T-cell (primary cell): ENCODE data around the gene CUEDC1. TPM values are rescaled to one million over a fixed set of nuclear protein-coding genes. Genes with fewer than 3 reads are reported as not detected.

Experiments used
- ATAC-seq, 4 experiments: fragments of 200-7000 bp in 3 of 4; fragments of 150-1000 bp in 1 of 4; cut with Tn5 transposase; replicated peaks in 1 of 4; 1 replicate in 3 of 4; 2 replicates in 1 of 4; pipeline ENCODE4 v1.10.0; 2021; ENCODE audit warnings: moderate library complexity in 3 of 4, mild to moderate bottlenecking in 2 of 4, moderate number of reproducible peaks in 1 of 4
- CTCF ChIA-PET, 2 donors: fragments of 300-600 bp; sonication (Branson Sonifier 250); formaldehyde crosslinking; loops; one replicate each; lab custom pipeline; 2022; ENCODE audit warnings: antibody characterized with exemption in 2 of 2; lab: Charles Lee
- POLR2A ChIA-PET, 2 donors: fragments of 300-600 bp; sonication (Branson Sonifier 250); formaldehyde crosslinking; loops; one replicate each; lab custom pipeline; 2022; ENCODE audit warnings: antibody characterized with exemption in 2 of 2; lab: Charles Lee
- DNase-seq, 35 experiments: peaks; one replicate each; pipeline versions ENCODE4 v3.0.0 to v3.0.0-alpha.2; 2013 to 2023
- H3K27ac ChIP-seq: one replicate; pipeline ENCODE4 v1.5.1; 2013; ENCODE audit warnings: low read length
- H3K27me3 ChIP-seq, 2 experiments: replicated peaks in 1 of 2; 1 replicate in 1 of 2; 2 replicates in 1 of 2; pipeline versions ENCODE4 v1.6.1 to v1.7.0; 2013; ENCODE audit warnings: low read length in 1 of 2, mixed read lengths in 1 of 2; ENCODE audit not compliant: control insufficient read depth in 2 of 2, insufficient read depth in 2 of 2; ENCODE audit errors: extremely low read depth in 1 of 2
- H3K36me3 ChIP-seq, 2 donors: 1 replicate in 1 of 2; 2 replicates in 1 of 2; pipeline versions ENCODE4 v1.6.1 to v1.7.0; 2013; ENCODE audit warnings: low read length in 1 of 2; ENCODE audit not compliant: control insufficient read depth in 2 of 2, insufficient read depth in 1 of 2; ENCODE audit errors: extremely low read depth in 1 of 2
- H3K4me1 ChIP-seq, 2 experiments: 1 replicate in 1 of 2; 2 replicates in 1 of 2; pipeline versions ENCODE4 v1.6.1 to v1.7.0; 2013; ENCODE audit warnings: low read length in 2 of 2, mixed read lengths in 1 of 2; ENCODE audit not compliant: insufficient read depth in 2 of 2, control insufficient read depth in 1 of 2; ENCODE audit errors: extremely low read depth in 1 of 2
- H3K4me3 ChIP-seq, 2 donors: 1 replicate in 1 of 2; 2 replicates in 1 of 2; pipeline versions ENCODE4 v1.5.1 to v1.7.0; 2013; ENCODE audit warnings: mild to moderate bottlenecking in 2 of 2, low read length in 1 of 2, moderate library complexity in 1 of 2; ENCODE audit not compliant: control insufficient read depth in 1 of 2; ENCODE audit errors: extremely low read depth in 1 of 2
- H3K9me3 ChIP-seq: 2 replicates; pipeline ENCODE4 v1.7.0; 2013
- H3K27ac Mint-ChIP-seq, 2 donors: one replicate each; pipeline ENCODE4 v1.8.0; 2020 to 2021; ENCODE audit warnings: mild to moderate bottlenecking in 2 of 2, mixed read lengths in 2 of 2
- H3K27me3 Mint-ChIP-seq, 2 donors: one replicate each; pipeline ENCODE4 v1.8.0; 2021 to 2022; ENCODE audit warnings: mixed read lengths in 2 of 2
- H3K36me3 Mint-ChIP-seq: one replicate; pipeline ENCODE4 v1.8.0; 2021; ENCODE audit warnings: mixed read lengths
- H3K4me1 Mint-ChIP-seq, 3 donors: one replicate each; pipeline ENCODE4 v1.8.0; 2020 to 2022; ENCODE audit warnings: mixed read lengths in 3 of 3, mild to moderate bottlenecking in 1 of 3
- H3K4me3 Mint-ChIP-seq, 3 donors: one replicate each; pipeline ENCODE4 v1.8.0; 2020 to 2022; ENCODE audit warnings: mild to moderate bottlenecking in 3 of 3, mixed read lengths in 3 of 3, moderate library complexity in 3 of 3
- H3K9me3 Mint-ChIP-seq, 3 donors: one replicate each; pipeline ENCODE4 v1.8.0; 2020 to 2022; ENCODE audit warnings: mixed read lengths in 3 of 3
- WGBS: methylation state at CpG from one replicate; pipeline ENCODE4 v1.1.5; 2013; ENCODE audit warnings: missing lambda C conversion rate; ENCODE audit not compliant: insufficient coverage; 5-methylcytosine and 5-hydroxymethylcytosine counted together
- total RNA-seq, 35 experiments: library from RNA in 6 of 35; stranded (reverse) in 6 of 35; fragments of 120-200 nt in 1 of 35; gene quantifications; one replicate each; pipeline versions ENCODE4 v1.2.1 to v1.2.4 and lab custom pipeline; 2013 to 2026

CUEDC1 gene
- total RNA-seq, 5 donors from 2014 or later (not counting 1 experiment from before 2014, with no cell fraction given): 0.33 to 1.4 (median 0.74) TPM; not detected in 1

- Mint-ChIP-seq H3K4me3 (no peak overlapping the region), H3K27ac (no peak overlapping the region), H3K27me3 (peaks cover 0 to 6% of the 10 kb centered on the region in 2 donors), H3K36me3 (no peaks in the 10 kb centered on the region), H3K4me1 (peaks cover 3 to 17% (median 15%) of the 10 kb centered on the region in 3 donors), H3K9me3 (no peaks in the 10 kb centered on the region)
- no peak for ATAC-seq
- 79% methylated on average over 6 of the region's 8 CpGs for whole genome bisulfite sequencing
- H3K27me3 ChIP-seq: peaks cover 0 to 29% of the 10 kb centered on the region in 2 experiments
- no peak overlapping the region for H3K4me3 ChIP-seq
- H3K4me1 ChIP-seq: peaks cover 0 to 15% of the 10 kb centered on the region in 2 experiments
- no peaks in the 10 kb centered on the region for H3K36me3 ChIP-seq
- no peak overlapping the region for H3K27ac ChIP-seq
- POLR2A ChIA-PET: no interaction called here
- no peak for DNase-seq
- H3K9me3 ChIP-seq: no peaks in the 10 kb centered on the region
- CTCF ChIA-PET: no interaction called here
Observed at GRCh38 chr17:57895382-57896060, 59.7 kb downstream of the CUEDC1 start.

GRCh38 chr17:57894848-57895247, 60.4 kb downstream of the CUEDC1 start:
- peaks cover 0 to 14% of the 10 kb centered on the region in 2 experiments for H3K4me1 ChIP-seq
- Mint-ChIP-seq H3K36me3 (no peaks in the 10 kb centered on the region), H3K27me3 (peaks cover 0 to 6% of the 10 kb centered on the region in 2 donors), H3K27ac (no peak overlapping the region), H3K4me1 (peaks cover 3 to 15% (median 10%) of the 10 kb centered on the region in 3 donors), H3K4me3 (no peak overlapping the region), H3K9me3 (no peaks in the 10 kb centered on the region)
- ATAC-seq (no peak), DNase-seq (no peak)
- no peak overlapping the region for H3K4me3 ChIP-seq
- no peak overlapping the region for H3K27ac ChIP-seq
- H3K9me3 ChIP-seq: no peaks in the 10 kb centered on the region
- H3K36me3 ChIP-seq: no peaks in the 10 kb centered on the region
- no CpG with 5 or more reads among the region's 1 CpG for WGBS
- POLR2A ChIA-PET: no interaction called here
- peaks cover 0 to 29% of the 10 kb centered on the region in 2 experiments for H3K27me3 ChIP-seq
- CTCF ChIA-PET: interaction anchor here in 1 of 2 donors (1.2 kb wide), 1 partner anchor 92 kb away, joined by 3 read pairs; no protein-coding TSS in a partner anchor

- no peak overlapping the region for H3K27ac Mint-ChIP-seq
- ChIA-PET CTCF (interaction anchor here (0.6 to 2.8 kb wide), 10 partner anchors 32 to 599 kb away, joined by 3 to 15 read pairs (median 4); no protein-coding TSS in a partner anchor), POLR2A (interaction anchor here in 1 of 2 donors (0.8 kb wide), 1 partner anchor 139 kb away, joined by 3 read pairs; no protein-coding TSS in a partner anchor)
- WGBS: 53% methylated on average over 14 of the region's 16 CpGs
- peaks cover 3 to 9% (median 6%) of the 10 kb centered on the region in 3 donors for H3K4me1 Mint-ChIP-seq
- Histone ChIP-seq H3K9me3 (no peaks in the 10 kb centered on the region), H3K27ac (no peak overlapping the region), H3K4me3 (no peak overlapping the region), H3K36me3 (no peaks in the 10 kb centered on the region), H3K27me3 (peaks cover 0 to 33% of the 10 kb centered on the region in 2 experiments), H3K4me1 (peaks cover 0 to 11% of the 10 kb centered on the region in 2 experiments)
- peaks cover 0 to 6% of the 10 kb centered on the region in 2 donors for H3K27me3 Mint-ChIP-seq
- no peaks in the 10 kb centered on the region for H3K9me3 Mint-ChIP-seq
- H3K36me3 Mint-ChIP-seq: no peaks in the 10 kb centered on the region
- no peak for ATAC-seq
- H3K4me3 Mint-ChIP-seq: no peak overlapping the region
- peak in 6 of 35 experiments; percentile 4 to 45 (median 12) for DNase-seq
Observed at GRCh38 chr17:57892820-57893595, 62.2 kb downstream of the CUEDC1 start.

GRCh38 chr17:57892146-57892819, 62.9 kb downstream of the CUEDC1 start:
- ChIA-PET CTCF (interaction anchor here (0.6 to 2.8 kb wide), 8 partner anchors 104 to 280 kb away, joined by 3 to 15 read pairs (median 4); no protein-coding TSS in a partner anchor), POLR2A (no interaction called here)
- Histone ChIP-seq H3K4me3 (no peak overlapping the region), H3K4me1 (peaks cover 0 to 11% of the 10 kb centered on the region in 2 experiments), H3K27me3 (peaks cover 0 to 33% of the 10 kb centered on the region in 2 experiments), H3K27ac (no peak overlapping the region), H3K36me3 (no peaks in the 10 kb centered on the region), H3K9me3 (no peaks in the 10 kb centered on the region)
- Mint-ChIP-seq H3K4me1 (peaks cover 3 to 9% (median 6%) of the 10 kb centered on the region in 3 donors), H3K27me3 (peaks cover 0 to 6% of the 10 kb centered on the region in 2 donors), H3K36me3 (no peaks in the 10 kb centered on the region), H3K27ac (no peak overlapping the region), H3K4me3 (no peak overlapping the region), H3K9me3 (no peaks in the 10 kb centered on the region)
- ATAC-seq (peak; percentile 77 to 90 (median 85)), DNase-seq (peak; percentile 42 to 82 (median 69))
- 40% methylated on average over 3 of the region's 6 CpGs for WGBS

GRCh38 chr17:57890857-57891232, 64.4 kb downstream of the CUEDC1 start:
- peaks cover 0 to 11% of the 10 kb centered on the region in 2 experiments for H3K4me1 ChIP-seq
- 71% methylated on average over 3 of the region's 4 CpGs for WGBS
- CTCF ChIA-PET: interaction anchor here in 1 of 2 donors (2.8 kb wide), 1 partner anchor 109 kb away, joined by 12 read pairs; no protein-coding TSS in a partner anchor
- DNase-seq: no peak
- POLR2A ChIA-PET: no interaction called here
- Mint-ChIP-seq H3K27me3 (peaks cover 0 to 6% of the 10 kb centered on the region in 2 donors), H3K36me3 (no peaks in the 10 kb centered on the region), H3K4me1 (peaks cover 3 to 9% (median 6%) of the 10 kb centered on the region in 3 donors), H3K9me3 (no peaks in the 10 kb centered on the region), H3K4me3 (no peak overlapping the region), H3K27ac (no peak overlapping the region)
- no peak overlapping the region for H3K27ac ChIP-seq
- no peak overlapping the region for H3K4me3 ChIP-seq
- no peak for ATAC-seq
- no peaks in the 10 kb centered on the region for H3K9me3 ChIP-seq
- no peaks in the 10 kb centered on the region for H3K36me3 ChIP-seq
- H3K27me3 ChIP-seq: peaks cover 0 to 33% of the 10 kb centered on the region in 2 experiments
